ENCODE results near the gene TMEM101.
"Not testable (repeated sequence)": the region's sequence is repeated elsewhere in the genome, so short reads cannot be mapped to it uniquely, and the experiment has no call there.

TMEM101 gene

DNA sequence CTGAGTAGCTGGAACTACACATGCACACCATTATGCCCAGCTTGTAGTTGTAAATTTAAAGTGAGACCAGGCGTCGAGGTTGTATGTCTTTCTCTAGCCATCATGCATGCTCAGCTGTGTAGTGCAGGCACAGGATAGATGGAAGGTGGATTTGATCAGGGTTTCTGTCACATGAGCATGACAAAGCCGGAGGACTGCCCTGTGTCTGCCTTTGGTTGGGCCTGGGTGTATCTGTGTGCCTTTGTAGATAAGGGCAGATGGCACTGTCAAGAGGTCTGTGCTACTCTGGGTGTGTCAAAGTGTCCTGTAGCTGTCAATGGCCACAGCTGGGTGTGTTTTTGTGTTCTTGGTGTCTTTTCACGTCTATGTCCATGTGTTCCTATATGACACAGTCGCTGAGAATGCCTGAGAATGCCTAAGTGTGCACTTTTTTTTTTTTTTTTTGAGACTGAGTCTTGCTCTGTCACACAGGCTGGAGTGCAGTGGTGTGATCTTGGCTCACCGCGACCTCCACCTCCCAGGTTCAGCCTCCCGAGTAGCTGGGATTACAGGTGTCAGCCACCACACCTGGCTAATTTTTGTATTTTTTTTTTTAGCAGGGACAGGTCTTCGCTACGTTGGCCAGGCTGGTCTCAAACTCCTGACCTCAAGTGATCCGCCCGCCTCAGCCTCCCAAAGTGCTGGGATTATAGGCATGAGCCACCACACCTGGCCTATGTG lies 14.5 kb downstream of the TMEM101 start:
- no peak for DNase-seq

DNA sequence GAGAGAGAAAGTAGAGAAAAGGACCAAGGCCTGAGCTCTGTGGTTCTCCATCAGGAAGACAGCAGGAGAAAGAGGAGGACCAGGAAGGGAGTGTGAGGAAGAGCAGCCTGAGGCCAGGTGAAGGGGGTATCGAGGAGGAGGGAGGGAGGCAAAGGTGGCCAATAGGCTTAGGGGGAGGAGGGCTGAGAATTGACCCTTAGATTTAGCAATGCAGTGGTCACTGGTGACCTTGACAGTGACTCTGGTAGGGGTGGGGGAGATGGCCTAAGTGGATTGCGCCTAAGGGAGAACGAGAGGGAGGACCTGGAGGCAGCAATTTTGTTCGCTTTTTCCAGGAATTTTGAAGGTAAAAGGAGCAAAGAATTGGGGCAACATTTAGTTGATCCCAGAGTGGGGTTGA lies 15.7 kb downstream of the TMEM101 start:
- DNase-seq, result no peak

DNA sequence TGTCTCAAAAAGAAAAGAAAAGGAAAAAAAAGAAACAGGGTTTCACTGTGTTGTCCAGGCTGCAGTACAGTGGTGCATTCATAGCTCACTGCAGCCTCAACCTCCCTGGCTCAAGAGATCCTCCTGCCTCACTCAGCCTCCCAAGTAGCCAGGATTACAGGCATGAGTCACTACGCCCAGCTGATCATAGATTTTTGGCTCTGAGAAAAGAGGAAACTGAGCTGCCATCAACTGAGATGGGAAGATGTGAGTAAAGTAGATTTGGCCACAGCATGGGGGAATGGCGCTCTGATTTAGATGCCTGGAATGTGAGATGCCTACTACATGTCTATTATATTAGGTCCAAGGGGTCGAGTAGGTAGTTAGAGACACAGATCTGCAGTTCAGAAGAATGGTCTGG lies 16.2 kb downstream of the TMEM101 start:
- no peak for DNase-seq

DNA sequence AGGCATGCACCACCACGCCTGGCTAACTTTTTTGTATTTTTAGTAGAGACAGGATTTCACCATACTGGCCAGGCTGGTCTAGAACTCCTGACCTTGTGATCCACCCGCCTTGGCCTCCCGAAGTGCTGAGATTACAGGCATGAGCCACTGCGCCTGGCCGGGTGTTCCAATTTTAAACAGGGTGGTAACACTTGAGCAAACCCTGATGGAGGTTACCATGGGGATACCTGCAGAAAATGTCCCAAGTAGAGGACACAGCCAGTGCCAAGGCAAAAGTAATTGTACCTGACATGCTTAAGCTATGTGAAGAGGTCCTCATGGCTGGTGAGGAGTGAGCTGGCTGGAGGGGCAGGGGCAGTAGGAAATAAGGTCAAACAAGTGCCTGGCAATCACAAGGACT lies 17.6 kb downstream of the TMEM101 start:
- DNase-seq, result not testable (repeated sequence)

DNA sequence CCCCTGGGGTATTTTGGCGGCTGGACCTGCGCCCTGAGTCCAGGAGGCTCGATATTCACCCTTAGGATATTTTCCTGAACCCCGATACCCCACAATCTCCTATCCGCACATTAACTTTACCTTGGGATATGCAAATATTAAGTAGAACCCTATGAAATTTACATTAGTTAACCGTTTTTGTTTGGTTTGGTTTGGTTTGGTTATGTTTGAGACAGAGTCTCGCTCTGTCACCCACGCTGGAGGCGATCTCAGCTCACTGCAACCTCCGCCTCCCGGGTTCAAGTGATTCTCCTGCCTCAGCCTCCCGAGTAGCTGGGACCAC lies 19.7 kb downstream of the TMEM101 start:
- DNase-seq, result no peak

DNA sequence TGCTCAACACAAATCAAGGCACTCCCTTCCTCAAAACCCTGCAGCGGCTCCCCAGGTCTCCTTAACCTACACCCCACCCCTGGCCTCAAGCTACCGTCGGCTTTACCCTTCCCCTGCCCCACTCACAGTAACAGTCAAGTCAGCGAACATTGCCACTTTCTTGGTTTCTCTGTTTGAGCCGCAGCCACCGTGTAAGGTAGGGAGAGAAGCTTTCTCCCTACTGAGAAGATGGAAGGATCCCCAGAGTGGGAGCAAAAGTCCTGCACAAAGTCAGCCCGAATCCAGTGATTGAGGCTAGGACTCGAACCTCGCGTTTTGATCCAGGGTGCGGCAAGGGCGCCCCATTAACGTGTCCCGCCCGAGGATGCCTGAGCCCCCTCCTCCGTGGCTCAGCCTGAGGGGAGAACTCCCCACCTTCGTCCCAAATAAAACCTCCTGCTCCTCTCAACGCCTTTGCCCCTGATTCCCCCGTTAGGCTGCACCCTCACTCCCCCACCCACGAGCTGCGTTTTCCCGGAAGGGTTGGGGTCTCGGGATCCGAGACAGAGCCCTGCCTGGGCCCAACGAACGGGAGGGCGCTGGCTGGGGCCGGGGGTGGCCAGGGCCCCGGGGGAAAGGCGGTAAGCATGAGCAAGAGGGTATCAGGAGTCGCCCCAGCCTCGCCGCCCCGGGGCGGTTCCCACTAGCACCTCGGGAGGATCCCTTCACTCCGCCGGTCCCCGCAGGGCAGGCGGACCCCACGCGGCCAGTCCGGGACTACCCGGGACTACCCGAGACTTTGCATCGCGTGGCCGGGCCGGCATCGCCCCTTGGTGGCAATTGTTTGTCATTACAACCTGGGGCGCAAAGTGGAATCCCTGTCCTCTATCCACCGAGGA lies 20.3 kb downstream of the TMEM101 start:
- peak; percentile 72 for DNase-seq

DNA sequence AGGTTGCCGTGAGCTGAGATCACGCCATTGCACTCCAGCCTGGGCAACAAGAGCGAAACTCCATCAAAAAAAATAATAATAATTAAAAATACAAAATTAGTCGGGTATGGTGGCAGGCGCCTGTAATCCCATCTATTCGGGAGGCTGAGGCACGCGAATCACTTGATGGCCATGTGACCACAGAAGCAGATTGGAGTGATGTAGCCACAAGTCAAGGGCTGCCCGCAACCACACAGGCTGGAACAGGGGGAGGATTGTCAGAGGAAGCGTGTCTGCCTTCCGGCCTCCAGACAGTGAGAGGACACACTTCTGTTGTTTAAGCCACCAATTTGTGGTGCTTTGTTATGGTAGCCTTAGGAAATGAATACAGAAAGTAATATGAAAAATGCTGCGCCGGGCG lies 22.1 kb downstream of the TMEM101 start:
- DNase-seq, result no peak

DNA sequence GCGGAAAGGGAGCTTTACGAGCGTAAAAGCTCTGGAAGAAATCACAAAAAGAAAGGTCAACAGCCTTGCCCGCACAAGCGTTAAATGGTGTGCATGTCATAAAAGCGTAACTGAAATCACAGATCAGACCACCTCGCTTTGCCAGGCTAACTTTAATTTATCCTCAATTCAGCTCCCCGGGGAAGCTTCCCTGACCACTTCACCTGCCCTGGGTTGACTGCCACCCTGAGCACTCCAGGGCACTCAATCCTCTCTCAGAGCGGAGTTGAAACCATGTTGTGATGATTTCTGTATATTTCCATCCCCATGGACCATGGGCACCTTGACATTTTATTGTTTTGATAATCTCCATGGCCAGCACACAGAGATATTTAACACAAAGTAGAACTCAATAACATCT lies 26.5 kb downstream of the TMEM101 start:
- no peak for DNase-seq

DNA sequence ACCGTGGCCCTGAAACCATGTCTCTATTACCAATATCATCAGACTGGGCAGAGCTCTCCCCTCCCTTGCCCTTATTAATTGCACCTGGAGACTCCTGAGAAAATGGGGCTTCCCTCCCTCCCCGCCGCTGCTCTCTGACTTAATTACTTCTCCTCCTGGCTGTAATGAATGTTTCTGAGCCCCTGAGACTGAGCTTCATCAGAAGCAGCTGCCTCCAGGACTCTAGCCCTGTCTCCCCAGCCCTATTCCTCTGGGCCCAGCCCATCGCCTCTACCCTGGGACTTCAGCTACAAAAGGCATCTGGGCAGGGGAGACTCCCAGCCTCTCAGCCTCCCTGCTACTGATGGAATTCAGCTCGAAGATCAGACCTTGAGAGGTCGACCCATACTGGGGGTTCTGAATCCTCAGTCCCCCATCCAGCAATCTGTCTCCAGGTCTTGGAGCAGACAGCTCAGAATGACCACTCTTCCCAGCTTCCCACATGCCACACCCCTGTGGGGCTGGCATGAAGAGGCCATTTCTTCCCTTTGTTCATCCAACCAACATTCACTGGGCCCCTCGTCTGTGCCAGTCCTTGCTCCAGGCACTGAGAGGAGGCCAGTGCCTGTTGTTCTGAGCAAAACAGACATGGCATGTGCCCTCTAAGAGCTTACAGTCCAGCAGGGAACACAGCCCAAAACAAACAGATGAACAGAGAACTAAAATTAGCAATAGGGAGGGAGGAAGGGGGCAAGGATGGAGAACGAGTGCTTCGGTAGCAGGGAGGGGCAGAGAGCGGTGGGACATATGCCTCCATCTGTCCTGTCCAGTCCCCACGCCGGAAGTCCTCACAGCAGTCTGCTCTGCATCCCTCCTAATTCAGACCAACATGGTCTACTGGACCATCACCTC lies 27.4 kb downstream of the TMEM101 start:
- no peak for DNase-seq

DNA sequence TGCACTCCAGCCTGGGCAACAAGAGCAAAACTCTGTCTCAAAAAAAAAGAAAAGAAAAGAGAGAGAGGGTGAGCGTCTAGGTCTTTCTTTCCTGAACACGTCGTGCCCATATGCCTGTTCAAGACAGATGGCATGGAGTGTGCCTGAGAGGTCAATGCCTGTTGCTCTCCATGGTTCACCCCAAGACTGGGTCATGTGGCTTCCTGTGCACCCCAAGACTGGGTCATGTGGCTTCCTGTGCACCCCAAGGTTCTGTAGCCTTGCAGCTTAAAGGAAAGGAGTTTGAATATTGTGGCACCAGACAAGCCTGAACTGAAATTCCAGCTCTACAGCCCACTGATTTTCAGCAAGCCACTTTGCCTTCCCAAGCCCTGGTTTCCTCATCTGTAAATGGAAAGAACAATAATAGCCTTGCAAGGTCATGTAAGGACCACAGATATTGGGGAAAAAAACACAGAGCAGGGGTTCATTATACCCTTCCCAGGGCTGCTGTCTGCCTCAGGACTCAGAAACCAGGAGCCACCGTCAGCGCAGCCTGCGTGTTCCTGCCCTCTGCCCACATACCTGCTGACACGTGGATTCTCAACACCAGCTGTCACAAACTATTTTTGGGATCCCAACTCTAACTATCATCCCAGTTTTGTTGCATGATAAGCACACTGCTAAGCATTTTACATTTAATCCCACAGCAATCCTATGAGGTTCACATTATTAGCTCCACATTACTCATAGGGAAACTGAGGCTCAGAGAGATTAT lies 28.4 kb downstream of the TMEM101 start:
- DNase-seq, result no peak

DNA sequence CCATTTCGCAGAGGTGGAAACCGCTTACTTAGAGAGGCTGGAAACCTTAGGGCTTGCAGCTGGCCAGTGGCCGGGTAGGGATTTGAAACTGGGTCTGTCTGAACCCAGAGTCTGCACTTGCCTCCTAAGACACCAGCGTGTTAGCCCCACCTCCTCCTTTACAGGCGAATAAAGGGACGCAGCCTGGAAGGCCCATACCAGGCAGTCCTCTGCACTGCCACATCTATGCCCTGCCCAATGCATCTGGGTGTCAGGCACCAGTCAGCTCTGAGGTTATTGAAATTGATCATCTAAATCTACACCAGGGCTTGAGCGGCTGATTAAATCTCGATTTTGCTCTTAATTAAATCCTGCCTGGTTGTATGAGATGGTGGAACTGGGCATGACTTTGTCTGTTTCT lies 30.2 kb downstream of the TMEM101 start:
- no peak for DNase-seq

DNA sequence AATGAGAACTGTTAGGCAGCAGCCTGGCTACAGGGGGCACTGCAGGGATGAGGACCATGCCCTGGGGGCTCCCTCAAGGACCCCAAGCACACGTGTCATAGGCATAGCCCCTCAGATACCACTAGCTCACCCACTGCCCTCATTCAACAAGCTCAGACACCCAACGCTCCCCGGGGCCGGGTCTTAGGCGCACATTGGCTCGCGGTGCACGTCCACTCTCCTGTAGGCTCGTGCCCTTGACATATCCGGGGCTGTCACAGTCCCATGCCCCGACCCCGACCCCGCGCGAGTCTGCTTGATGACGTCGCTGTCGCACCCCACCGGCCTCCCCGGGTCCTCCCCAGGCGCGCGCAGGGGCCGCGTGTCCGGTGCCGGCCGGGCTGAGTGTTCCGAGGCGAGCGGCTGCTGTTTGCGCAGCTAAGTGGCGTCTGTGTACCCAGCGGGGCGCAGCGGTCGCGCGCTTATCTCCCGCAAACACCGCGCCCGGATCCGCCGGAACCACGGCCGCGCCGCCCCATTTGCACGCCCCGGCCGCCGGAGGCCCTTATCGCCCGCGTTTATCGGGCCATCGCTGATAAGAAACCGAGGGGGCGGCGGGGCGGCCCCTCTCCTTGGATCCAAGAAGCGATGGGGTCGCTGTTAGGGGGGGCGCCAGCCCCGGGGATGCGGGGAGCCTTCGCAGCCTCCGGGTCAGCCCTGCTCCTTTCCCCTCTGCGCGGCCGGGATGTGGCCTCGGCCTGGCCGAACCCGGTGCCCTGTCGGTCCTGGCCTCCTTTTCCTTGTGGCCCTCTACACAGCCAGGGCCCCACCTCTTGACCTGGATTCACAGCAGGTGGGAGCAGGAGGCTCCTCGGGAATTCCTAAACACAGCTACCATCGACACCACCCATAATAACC lies 31.0 kb downstream of the TMEM101 start:
- no peak for DNase-seq

DNA sequence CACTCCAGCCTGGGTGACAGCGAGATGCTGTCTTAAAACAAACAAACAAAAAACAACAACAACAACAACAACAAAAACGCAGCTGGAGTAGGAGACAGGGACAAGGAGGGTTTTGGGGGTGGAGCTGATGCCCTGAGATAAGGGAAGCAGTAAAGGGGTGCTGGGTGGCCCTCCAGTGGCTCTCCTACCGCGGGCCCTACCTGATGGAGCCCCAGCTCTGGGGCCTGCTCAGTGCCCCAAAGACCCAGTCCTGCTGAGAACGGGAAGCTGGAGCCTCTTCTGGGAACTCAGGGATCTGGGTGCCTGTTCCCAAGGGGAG lies 31.6 kb downstream of the TMEM101 start:
- no peak for DNase-seq

DNA sequence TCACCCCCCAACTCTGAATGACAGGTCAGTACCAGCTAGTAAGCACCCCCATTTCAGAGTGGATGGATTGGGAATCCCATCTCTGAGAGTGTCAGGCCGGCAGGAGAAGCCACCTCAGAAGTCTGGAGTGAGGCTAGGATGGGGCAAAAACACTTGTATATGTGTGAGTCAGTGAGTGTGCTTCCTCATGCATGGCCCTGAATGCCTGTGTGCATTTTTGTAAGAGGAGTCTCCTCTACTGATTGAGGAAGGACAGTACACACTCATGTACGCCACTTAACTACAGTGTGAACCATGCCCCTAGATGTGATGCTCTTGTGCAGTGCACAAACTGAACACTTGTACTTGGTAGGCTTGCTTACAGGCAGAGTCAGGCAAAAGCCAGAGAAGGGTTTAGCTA lies 32.6 kb downstream of the TMEM101 start:
- no peak for DNase-seq

DNA sequence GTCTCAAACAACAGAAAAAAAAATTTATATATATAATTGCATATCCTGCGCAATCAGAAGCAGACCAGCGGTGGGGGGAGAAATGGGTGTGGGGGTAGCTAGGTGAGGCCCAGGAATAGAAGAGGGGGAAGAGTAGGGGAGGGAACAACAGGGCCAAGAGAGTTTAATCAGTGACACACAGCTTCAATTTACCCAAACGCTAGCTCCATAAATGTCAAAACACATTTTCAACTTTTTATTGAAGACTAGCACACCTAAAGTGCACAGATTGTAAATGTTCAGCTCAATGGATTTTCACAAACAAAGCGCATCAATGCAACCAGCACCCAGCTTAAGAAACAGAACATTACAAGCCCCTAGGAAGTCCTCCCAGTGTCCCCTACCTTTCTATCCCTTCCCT lies 35.1 kb downstream of the TMEM101 start:
- no peak for DNase-seq

DNA sequence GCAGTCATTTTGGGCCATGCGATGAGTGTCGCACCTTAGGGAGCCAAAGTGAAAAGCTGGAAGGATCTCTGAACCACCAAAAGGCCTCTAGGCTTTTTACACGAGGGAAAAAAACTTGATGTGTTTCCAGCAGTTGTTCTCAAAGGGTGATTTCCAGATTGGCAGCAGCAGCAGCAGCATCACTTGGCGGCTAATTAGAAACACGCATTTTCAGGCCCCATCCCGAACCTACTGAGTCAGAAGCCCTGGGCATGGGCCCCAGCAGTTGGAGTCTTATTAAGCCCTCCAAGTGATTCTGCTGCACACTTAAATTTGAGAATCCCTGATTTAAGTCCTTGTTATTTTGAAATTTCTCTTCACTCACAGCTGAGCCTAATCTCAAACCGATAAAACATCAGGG lies 35.8 kb downstream of the TMEM101 start:
- DNase-seq, result no peak

DNA sequence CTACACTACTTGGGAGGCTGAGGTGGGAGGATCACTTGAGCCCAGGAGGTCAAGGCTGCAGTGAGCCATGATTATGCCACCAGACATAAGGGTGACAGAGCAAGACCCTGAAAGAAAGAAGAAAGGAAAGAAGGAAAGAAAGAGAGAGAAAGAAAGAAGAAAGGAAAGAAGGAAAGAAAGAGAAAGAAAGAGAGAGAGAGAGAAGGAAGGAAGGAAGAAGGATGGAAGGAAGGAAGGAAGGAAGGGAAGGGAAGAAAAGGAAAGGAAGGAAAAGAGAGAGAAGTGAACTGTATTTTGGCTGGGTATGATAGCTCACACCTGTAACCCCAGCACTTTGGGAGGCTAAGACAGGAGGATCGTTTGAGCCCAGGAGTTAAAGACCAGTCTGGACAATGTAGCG lies 36.7 kb downstream of the TMEM101 start:
- no peak for DNase-seq

DNA sequence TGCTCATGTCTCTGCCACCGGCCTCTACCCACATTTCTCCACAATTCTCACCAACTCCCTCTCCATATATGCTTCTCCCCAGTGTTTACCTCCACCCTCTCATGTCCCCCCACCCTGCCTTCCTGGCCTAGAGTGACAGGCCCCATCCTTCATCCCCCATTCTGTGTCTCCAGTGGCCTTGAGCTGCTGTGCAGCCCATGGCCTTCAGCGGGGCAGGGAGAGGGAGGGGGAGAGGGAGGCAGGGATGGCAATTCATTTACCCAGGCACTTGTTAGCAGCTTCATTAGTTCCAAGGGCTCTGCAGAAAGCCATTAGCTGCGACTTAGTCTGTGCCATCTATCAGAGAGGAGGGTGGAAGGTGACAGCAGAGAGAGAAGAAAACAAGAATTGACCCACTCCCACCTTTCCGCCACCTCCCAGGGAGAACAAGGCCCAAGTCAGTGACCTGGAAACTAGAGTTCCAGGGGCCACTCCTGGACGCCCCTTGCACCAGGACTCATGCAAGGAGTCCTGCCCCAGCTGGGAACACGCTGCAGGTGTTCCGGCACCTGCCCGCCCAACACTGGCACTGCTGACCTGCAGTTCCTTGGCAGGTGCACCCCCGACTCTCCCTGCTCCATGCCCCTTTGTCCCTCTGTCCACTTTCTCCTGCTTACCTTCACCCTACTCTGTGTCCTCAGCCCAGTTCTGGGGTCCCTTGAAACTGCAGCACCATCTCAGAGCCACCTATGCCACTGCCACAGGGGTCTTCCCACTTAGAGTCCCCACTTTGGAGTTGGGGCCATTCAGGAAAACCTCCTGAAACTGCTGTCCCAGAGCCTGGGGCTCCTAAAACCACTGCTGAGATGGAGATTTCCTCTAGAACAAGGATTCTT lies 37.6 kb downstream of the TMEM101 start:
- no peak for DNase-seq

DNA sequence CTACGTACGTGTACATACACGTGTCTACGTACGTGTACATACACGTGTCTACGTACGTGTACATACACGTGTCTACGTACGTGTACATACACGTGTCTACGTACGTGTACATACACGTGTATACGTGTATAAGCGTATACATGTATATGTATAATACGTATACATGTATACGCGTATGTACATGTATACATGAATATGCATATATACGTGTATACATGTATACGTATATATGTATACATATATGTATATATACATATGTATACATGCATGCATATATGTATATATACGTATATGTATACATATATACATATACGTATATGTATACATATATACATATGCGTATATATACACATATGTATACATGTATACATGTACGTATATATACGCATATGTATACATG lies 38.9 kb downstream of the TMEM101 start:
- no peak for DNase-seq

DNA sequence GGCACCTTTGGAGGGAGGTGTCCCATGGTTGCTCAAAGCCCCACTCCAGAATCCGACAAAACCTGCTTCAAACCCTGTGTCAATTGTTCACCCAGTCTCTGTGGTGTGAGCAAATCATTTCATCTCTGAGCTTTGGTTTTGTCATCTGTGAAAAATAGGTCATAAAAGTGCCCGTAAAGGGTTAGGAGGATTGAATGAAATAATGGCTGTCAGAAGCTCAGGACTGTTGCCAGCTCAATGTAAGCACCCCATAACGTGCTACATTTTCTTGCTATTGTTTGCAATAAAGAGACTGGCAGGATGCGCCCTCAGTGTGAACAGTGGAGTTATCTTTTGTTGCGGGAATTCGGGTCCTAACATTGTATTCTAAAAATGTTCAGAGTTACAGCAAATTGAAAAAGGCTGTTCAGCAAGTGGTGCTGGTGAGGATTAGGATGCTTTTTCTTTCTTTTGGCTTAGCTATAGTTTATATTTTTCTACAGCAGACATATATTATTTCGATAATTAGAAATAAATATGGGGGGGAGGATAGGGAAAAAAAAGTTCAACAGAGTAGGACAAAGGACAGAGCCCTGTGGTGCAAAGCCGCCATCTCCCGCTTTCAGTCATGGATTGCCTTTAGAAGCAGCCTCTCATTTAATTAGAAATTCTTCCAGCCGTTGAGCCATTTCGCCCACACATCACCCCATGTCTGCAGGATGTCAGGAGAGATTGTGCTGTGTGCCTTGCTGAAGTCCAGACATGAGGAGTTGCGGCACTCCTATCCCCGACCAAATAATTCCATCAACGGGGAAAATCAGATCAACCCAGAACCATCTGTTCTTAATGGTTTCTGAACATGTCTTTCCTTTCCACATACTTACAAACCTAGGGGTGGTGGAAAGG lies 40.1 kb downstream of the TMEM101 start:
- no peak for DNase-seq

Data from CD4-positive, alpha-beta T cell treated with Interleukin-21 for 1 hour (primary cell).